ENCODE results near the gene RHOB.

RHOB gene

DNA sequence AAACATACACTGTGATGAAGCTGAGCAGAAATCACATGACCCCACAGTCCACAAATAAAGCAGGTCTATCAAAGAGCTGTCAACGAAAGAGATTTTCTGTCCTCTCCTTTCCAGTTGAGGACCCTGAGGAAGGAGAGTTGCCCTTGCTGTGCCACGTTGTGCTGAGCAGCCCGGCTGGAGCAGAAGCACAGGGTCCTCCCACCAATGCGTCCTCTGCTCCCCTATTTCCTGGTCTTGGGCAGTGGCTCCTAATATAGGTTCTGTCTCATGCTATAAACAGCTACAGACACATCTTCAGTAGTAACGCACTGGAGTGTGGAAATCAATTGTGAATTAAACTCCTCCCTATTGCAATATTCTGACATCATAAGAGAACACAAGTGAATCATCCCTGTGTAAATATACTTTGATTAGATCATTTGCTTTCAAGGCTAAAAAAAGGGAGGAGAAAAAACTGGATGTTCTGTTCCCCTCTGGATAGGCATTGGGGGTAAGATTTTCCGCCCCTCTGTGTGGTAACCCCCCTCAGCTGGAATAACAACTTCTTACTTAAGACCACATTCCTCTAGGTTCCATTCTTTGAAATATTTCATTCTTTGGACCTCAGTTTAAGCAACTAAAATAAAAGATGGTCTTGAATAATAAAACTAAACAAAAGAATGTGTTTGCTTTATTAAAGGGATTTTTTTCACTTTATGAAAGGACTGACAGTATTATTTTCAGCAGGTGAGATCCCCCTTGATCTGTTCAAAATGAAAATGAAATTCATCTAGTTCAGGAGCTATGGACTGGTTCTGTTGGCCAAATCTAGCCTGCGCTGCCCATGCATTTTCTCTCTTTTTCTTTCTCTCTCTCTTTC is 8.3 kb upstream of the RHOB start:
- DNase-seq, result no peak

DNA sequence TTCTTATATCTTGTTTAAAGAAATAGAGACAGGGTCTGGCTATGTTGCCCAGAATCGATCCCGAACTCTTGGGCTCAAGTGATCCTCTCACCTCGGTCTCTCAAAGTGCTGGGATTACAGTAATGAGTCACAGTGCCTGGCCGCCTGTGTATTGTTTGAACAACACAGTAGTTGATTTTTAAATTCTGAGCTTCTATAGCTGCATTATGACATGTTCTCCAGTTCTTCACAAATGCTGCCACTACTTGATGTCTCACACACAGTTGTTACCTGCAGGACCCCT is 7.7 kb upstream of the RHOB start:
- no peak for DNase-seq

DNA sequence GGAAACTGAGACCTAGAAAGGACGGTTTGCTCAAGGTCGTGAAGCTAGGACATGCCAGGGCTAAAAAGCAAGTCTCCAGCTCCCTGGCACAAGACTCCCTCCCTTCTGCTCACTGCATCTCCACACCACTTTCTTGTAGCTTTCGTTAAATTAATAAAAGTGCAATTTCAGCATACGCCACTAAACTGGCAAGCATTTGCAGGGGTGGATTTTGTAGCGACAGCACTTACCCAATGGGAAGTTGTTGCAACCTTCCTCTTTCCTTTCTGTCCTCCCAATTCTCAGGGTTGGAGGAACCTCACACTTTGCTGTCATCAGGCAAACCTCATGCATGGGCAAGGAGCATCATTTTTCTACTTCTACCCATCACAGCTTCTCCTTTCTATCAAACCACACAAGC is 7.4 kb upstream of the RHOB start:
- no peak for DNase-seq

DNA sequence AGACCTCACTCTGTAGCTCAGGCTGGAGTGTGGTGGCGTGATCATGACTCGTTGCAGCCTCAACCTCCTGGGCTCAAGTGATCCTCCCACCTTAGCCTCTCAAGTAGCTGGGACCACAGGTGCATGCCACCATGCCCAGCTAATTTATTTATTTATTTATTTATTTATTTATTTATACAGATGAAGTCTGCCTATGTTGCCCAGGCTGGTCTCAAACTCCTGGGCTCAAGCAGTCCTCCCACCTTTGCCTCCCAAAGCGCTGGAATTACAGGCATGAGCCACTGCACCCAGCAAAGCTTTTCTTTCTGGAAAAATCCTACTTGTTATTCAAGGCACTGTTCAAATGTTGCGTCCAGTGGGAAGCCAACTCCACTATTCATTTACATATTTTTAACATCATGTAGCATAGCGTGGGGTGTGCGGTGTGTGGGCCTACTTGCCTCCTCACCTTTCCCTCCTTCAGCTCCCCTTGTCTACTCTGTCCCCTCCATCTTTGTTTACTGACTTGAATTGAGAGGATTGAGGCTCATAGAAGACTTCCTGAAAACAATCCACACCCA is 6.8 kb upstream of the RHOB start:
- DNase-seq, result no peak

DNA sequence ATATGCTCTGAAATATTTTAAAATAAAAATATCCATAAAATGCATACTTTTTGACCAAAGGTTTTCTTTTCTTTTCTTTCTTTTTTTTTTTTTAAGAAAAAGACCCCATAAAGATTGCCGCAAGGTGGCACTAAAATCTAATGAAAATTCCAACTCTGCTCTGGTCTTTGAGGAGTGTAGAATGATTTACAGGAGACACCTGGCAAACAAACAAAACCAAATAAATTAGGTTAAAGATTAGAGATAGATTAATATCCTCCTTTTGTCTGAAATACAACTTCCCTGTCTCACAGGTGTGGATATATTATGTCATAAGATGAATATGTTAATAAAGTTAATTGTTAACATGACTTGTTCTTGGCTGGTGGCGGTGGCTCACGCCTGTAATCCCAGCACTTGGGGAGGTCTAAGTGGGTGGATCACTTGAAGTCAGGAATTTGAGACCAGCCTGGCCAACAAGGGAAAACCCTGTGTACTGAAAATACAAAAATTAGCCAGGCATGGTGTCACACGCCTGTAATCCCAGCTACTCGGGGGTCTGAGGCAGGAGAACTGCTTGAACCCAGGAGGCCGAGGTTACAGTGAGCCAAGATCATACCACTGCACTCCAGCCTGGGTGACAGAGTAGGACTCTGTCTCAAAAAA is 3.5 kb upstream of the RHOB start:
- DNase-seq, result peak in 2 of 5 experiments; percentile 15 to 37

DNA sequence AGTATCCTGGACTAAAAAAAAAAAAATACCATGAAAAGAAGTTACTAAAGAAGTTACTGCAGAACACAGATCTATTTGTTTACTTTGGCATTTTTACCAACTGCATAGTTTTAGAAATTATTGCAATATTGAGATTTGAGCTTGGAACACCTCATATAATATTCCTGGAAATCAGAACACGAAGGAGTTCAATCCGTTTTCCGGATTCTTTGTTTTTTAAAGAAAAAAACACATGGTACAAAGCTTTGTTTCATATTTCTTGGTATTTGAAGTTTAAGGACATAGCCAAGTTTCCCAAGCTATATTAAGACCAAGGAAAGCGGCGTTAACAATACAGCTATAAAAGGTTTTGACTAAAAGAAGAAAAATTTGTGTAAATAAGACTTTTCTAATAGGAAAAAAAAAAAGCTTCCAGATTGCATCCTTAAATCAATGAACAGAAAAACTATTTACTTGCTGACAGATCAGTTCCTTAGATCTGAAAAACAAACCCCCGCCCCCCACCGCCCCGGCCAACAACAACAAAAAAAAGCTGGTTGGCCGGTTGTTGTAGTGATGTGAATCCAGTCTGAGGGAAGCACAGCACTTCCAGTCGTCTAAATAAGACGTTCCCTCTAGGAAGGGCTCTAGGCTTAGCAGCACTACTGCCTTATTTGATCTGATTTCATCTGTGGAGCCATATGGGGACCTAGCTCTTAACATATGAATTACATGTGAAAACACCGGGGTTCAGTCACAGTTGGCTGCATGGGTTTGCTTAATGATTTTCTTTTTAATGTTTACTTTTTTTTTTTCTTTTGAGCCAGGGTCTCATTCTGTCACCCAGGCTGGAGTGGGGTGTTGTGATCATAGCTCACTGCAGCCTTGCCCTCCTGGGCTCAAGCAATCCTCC is 2.5 kb upstream of the RHOB start:
- no peak for DNase-seq

DNA sequence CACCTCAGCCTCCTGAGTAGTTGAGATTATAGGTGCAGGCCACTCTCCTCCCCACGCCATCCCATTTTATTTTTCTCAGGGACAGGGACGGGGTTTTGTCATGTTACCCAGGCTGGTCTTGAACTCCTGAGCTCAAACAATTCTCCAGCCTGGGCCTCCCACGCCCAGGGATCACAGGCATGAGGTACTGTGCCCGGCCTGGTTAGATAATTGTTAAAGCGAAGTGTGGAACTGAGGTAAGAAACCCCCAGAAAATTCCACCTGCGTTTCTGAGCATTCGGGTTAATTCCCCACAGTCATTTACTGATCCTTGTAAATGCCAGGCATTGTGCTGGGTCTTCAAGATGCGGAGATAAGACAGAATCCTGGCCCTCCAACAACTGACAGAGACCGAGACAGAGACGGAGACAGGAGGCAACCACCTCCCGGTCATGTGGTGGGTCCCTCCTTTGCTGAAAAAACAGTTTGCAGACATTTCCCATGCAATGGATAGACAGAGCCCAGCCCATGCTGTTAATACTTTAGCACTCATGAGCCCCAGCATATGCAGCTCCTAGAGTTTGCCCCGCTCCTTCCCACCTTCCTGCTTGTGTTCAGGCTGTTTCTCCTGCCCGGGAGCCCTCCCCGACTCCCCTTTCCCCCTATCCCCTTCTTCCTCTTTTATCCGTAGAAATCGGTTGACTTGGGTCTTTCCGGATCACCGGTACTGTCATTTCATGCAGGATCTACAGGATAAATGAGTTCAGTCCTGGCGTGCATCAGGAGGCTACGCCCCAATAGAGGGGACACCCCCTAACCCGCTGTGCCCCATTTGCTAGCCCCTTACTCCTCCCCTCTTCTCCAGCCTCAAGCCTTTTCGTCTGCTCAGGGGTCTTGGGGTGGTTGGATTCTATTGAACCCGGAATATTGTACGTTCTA is 1.6 kb upstream of the RHOB start:
- no peak for DNase-seq

DNA sequence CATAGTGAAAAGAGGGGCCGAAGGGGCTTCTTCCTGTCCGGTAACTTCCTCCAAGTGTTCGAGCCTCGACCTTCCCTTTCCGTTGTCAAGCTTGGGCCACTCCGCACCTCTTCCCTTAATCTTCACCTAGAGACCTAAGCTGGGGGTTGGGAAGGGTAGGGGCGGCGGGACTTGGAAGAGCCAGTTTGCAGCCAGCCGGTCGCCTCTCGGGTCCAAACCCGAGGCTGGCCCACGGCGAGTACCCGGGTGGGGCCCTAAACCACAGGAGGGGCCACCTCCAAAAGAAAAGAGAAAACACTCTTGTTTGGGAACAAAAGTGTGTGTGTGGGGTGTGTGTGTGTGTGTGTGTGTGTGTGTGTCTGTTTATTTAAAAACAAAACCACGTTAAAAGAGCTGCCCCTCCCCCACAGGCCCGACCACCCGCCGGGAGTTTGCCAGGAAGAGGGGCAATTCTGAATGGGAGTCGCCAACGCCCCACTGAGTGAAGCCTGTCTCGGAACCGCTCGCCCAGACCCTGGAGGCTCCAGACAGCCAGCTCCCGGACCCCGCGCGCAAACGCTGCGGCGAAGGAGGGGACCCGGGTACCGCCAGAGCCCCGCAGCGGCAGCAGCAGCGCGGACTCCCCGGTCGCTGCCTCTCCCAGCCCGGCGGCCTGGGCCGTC is 488 bp upstream of the RHOB start:
- DNase-seq, result no peak

DNA sequence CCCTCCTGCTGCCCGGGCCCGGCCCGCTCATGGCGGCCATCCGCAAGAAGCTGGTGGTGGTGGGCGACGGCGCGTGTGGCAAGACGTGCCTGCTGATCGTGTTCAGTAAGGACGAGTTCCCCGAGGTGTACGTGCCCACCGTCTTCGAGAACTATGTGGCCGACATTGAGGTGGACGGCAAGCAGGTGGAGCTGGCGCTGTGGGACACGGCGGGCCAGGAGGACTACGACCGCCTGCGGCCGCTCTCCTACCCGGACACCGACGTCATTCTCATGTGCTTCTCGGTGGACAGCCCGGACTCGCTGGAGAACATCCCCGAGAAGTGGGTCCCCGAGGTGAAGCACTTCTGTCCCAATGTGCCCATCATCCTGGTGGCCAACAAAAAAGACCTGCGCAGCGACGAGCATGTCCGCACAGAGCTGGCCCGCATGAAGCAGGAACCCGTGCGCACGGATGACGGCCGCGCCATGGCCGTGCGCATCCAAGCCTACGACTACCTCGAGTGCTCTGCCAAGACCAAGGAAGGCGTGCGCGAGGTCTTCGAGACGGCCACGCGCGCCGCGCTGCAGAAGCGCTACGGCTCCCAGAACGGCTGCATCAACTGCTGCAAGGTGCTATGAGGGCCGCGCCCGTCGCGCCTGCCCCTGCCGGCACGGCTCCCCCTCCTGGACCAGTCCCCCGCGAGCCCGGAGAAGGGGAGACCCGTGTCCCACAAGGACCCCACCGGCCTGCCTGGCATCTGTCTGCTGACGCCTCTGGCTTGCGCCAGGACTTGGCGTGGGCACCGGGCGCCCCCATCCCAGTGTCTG is 767 bp downstream of the RHOB start:
- peak in 2 of 5 experiments; percentile 4 to 52 for DNase-seq

DNA sequence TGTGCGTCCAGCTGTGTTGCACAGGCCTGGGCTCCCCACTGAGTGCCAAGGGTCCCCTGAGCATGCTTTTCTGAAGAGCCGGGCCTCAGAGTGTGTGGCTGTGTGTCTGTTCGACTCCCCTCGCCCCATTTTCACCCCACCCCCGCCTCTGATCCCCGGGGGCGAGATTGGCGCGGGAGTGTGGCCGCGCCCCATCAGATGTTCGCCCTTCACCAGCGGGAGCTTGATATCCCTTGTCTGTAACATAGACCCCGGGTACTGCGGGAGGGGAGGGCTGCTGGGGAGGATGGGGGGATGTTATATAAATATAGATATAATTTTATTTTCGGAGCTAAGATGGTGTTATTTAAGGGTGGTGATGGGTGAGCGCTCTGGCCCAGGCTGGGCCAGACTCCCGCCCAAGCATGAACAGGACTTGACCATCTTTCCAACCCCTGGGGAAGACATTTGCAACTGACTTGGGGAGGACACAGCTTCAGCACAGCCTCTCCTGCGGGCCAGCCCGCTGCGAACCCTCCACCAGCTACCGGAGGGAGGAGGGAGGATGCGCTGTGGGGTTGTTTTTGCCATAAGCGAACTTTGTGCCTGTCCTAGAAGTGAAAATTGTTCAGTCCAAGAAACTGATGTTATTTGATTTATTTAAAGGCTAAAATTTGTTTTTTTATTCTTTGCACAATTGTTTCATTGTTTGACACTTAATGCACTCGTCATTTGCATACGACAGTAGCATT is 1.5 kb downstream of the RHOB start:
- no peak for DNase-seq

DNA sequence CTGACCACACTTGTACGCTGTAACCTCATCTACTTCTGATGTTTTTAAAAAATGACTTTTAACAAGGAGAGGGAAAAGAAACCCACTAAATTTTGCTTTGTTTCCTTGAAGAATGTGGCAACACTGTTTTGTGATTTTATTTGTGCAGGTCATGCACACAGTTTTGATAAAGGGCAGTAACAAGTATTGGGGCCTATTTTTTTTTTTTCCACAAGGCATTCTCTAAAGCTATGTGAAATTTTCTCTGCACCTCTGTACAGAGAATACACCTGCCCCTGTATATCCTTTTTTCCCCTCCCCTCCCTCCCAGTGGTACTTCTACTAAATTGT is 2.1 kb downstream of the RHOB start:
- DNase-seq, result no peak

DNA sequence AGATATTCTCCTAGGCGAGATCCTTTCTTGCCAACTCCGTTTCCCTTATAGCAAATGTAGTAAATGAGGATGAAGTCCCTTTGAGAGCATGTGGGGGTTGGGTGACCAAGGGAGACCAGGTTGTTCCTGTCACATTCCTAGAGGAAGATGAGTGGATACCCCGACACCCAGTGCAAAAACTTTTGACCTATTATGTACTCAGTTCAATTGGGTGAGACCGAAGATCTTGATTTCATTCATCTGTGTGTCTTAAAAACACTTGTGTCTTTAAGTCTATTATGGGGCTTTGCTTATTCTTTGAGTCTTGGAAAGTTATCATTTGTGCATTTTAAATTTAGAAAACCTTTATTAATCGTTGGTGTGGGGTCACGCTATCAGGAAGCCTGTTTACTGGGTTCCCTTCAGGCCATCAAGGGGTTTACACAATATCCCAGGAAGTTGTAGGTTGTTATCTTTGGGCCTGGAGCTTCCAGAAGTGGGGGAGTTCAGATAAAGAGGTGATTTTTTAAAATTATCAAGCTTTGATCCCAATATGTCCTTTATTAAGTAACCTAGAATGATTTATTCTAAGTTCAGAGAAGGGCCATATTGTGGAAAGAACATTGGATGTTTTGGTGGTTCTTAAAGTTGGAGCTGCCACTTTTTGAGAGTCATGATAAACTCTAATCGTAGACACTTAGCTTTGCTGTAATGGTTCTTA is 2.8 kb downstream of the RHOB start:
- DNase-seq, result no peak

DNA sequence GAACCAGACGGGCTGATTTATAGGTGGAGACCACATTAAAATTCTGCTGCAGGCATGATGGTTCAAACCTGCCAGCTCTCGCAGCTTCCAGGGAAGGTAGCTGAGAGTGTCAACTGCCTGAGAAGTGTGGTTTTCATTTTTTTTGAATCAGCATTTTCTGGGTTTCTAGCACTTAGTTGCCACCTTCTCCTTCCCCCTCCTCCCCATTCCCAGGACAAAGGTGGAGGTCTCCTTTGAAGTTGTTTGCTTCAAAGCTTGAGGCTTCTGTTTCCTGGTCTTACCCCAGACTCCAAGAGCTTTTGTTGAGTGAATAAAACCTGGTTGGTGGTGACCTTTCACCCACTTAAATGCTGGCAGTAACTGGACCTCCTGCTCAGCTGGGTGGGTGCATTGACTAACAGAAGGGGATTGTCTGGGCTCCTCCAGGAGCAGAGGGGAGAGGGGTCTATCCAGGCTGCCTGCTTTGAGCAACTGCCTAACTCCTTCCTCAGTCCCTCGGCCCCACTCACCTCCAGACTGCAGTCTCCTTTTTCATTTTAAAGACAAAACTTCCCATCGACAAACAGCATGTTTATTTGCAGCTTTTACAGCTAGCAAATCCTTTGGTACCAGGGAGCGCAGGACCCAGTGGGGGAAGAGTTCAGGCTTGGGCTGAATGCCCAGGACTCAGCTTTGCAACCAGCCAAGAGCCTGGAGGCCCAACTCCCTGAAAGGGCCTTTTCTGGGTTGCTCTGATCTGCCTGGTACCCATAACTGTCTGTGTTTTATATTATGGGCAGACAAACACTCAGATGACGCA is 3.5 kb downstream of the RHOB start:
- no peak for DNase-seq

DNA sequence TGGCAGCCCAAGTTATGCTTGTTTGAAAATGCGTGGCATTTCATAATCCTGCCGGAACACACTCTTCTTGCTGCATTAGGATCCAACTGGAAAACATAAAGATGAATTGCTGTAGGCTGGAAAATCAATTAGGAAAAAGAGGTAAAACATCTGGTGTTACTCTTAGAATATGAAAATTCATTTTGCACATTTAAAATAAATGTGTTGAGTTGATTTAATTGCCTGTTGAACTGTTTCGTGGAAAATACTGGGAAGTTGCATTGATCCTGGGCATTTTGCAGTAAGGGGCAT is 4.1 kb downstream of the RHOB start:
- no peak for DNase-seq

DNA sequence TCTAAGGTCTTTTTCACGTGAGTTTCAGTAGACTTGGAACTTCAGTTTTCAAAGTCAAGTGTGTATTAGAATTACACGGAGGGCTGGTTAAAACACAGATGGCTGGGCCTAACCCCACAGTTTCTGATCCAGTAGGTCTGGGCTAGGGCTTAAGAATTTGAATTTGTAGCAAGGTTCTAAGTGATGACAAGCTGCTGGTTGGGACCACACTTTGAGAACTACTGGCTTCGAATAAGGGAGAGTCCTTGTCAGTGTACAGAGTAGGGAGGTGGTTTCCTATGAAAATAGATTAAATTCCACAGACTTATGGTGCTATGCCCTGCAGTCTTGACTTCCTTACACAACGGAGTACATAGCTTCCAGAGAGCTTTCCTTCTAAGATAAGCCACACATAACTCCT is 4.5 kb downstream of the RHOB start:
- no peak for DNase-seq

DNA sequence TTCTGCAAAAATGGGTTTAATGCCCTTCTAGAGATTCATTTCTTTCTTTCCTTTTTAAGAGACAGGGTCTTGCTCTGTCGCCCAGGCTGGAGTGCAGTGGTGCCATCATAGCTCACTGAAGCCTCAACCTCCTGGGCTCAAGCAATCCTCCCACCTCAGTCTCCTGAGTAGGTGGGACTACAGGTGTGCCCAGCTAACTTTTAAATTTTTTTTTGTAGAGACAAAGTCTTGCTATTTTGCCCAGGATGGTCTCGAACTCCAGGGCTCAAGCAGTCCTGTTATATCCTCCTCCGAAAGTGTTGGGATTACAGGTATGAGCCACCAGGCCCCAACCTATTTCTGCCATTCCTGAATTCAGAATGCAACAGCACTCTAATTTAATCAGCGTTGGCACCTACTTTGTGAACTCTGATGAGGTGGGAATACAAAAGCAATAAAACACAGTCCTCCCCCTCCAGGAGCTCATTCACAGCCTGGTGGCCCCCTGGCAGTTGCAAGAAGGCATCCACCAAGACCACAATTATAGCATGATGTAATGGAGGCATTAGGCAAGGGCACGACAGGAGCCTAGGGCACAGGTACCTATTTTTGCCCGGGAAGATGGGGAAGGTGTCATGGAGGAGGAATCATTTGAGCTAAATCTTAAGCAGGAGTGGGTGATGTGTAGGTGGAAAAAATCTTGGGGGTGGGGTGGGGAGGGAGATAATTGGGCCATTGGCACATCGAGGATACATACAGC is 5.1 kb downstream of the RHOB start:
- no peak for DNase-seq

DNA sequence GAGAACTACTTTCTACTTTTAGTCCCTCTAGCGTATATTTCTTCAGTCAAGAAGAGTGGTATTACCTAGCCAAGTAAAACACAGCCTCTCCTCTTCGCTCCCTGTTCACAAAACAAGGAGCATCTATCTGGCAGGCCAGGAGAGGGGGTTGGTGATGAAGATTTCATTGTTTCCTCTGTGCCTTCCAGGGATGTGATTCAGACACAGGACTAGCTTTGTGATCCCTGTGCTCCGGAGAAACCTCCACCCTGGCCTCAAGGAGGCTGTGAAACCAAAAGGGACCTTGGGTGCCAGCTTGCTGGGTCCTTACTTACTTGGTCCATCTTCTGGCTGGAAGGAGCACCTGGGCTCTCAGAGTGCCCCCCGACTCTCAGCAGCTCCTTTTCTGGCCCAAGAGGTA is 5.7 kb downstream of the RHOB start:
- DNase-seq, result no peak

DNA sequence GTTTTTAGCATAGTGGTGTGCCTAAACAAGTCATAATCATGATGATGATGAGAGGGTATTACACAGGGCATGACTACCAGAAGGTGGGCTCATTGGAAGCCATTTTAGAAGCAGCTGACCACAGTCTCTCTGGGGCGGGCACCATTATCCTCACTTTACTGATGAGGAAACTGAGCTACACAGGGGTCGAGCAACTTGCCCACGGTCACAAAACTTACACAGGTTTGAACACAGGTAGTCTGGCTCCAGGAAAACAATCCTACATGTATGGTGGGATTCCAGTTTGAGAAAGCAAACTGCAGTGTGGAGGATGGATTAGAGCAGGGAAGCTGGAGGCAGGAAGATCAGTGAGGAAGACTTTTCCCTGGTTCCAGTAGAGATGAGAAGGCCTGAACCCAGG is 6.2 kb downstream of the RHOB start:
- no peak for DNase-seq
